GM20000 (cell line): ENCODE results near the gene APBB1IP.
"Not testable (repeated sequence)": the region's sequence is repeated elsewhere in the genome, so short reads cannot be mapped to it uniquely, and the experiment has no call there.

Experiments used
- DNase-seq: peaks from one replicate; pipeline ENCODE4 v3.0.0; 2012; ENCODE audit warnings: low spot score
- CTCF ChIP-seq: IDR thresholded peaks from 2 replicates; pipeline ENCODE4 v1.5.1; 2012; ENCODE audit warnings: mild to moderate bottlenecking, control low read depth; ENCODE audit errors: extremely low read depth, missing control alignments

Gene APBB1IP

GRCh38 chr10:26566525-26567350 is 128.6 kb downstream of the APBB1IP start:
- DNase-seq = no peak
- TF ChIP-seq CTCF = no peak

- DNase-seq = no peak
- no peak for TF ChIP-seq CTCF
Observed at GRCh38 chr10:26567351-26567721, 129.2 kb downstream of the APBB1IP start.

- DNase-seq = no peak
- TF ChIP-seq CTCF = no peak
Observed at GRCh38 chr10:26571655-26572054, 133.5 kb downstream of the APBB1IP start.

- DNase-seq = no peak
- TF ChIP-seq CTCF = no peak
Observed at GRCh38 chr10:26573674-26574073, 135.5 kb downstream of the APBB1IP start.

GRCh38 chr10:26574783-26575182 is 136.6 kb downstream of the APBB1IP start:
- peak; percentile 68 for DNase-seq
- no peak for TF ChIP-seq CTCF

GRCh38 chr10:26578371-26578770 is 140.2 kb downstream of the APBB1IP start:
- not testable (repeated sequence) for DNase-seq

GRCh38 chr10:26579256-26580063 is 141.3 kb downstream of the APBB1IP start:
- no peak for TF ChIP-seq CTCF
- DNase-seq = no peak
